GM18951 (cell line): ENCODE measurements around the gene ZDHHC5.
A peak's percentile ranks its signal among the peaks of the same experiment; 100 is the strongest.
"Not testable (repeated sequence)": the region's sequence is repeated elsewhere in the genome, so short reads cannot be mapped to it uniquely, and the experiment has no call there.

Source experiments
- POLR2A ChIP-seq: IDR thresholded peaks from 4 replicates; pipeline ENCODE4 v1.6.1; 2011; ENCODE audit warnings: mild to moderate bottlenecking; ENCODE audit not compliant: insufficient read length, insufficient read depth; ENCODE audit errors: extremely low read depth
- in situ Hi-C: fragments of 300-500 bp; cut with MboI; formaldehyde crosslinking; loops from one replicate; pipeline ENCODE4 v1.12.0; 2022; ENCODE audit warnings: low sequenced_read_pairs, mixed read lengths, inconsistent platforms; ENCODE audit not compliant: unreplicated experiment

Gene ZDHHC5

DNA sequence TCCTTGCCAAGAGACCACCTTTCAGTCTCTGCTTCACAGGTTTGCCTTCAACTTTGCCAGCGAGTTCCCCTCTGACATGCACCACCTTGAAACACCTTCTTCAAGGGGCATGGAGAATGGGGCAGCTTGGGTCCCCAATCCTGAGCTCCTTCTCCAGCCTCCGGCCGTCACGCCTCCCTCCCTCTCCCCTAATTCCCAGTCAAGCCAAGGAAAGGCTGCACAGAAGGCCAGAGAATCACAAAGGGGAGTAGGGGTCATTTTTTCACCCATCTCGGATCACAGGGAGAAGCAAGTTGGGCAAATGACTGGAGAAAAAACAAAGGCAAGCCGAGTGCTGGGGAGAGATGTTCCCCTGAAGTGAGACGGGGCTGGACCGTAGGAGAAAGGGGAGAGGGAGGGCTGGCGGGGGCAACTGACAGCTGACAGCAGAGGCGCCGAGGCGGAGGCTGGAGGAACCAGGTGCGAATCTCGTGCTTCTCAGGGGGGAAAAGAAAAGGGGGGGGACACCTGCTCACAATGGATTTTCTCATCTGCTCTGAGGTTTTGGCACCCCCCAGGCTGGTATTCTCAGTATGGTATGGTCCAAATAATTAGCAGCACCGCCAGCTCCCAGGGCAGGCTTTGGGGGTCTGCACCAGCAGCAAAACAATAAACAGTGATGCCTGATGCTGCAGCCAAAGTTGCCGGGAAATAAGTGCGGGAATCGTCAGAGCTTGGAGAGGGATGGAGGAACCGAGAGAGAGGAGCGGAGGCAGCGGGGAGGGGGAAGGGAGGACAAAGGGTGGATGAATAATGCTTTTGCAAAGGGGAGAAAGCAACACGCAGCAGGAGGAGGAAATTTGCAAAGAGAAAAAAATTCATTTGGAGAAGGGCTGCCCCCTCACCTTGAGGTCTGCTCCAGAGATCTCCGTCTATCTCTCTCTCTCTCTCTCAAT, 18.8 kb upstream of the ZDHHC5 start:
- TF ChIP-seq POLR2A, result no peak
- in situ Hi-C loops, result no loop called here

DNA sequence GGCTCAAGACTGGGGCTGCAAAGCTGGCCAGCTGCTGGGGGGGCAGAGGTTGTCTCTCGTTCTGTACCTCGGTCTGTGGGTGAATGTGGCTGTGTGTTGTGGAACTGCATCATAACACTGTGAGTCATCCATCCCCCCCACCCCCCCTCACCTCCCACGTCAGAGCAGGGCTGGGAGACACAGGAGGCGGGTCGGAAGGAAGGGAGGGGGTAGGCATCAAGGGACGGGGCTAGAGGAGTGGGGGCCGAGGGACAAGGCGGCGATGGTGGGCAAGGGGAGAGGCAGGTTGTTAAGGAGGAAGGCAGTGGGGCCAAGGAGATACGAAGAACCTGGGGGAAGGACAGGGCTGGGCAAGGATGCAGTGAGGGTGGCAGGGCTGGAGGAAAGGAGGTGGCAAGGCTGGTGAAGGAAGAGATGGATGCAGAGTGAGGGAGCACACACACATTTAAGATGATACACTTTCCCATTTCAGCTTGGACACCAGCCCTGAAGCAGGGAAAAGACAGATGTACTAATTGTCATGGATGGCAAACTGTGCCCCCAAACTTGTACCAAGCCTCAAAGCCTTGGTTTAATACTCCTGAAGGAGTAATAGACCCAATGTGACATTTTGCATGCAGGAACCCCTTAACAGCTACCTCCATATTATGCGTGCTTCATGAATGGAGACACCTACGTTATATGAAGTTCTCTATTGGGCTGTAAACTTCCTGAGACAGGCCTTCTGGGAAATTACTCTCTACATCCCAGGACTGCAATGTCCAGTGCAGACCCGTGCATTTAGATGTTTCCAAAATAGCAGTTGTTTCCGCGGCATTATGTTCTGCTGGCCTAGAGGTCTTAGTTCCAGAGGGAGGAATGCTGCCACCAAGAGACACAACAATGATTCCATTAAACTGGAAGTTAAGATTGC, 17.8 kb upstream of the ZDHHC5 start, which contains the start of gene YPEL4:
TSS of gene YPEL4 (minus strand) at position 87 of the 913 bp plus-strand sequence. CDS start 2,805 bp downstream, outside the sequence.
- in situ Hi-C loops, result no loop called here
- TF ChIP-seq POLR2A, result no peak

GRCh38 chr11:57650739-57651090, 17.2 kb upstream of the ZDHHC5 start:
- in situ Hi-C loops, result no loop called here
- no peak for TF ChIP-seq POLR2A

- no peak for TF ChIP-seq POLR2A
- in situ Hi-C loops, result no loop called here
These were observed 16.5 kb upstream of the ZDHHC5 start for GRCh38 chr11:57651408-57651807.

DNA sequence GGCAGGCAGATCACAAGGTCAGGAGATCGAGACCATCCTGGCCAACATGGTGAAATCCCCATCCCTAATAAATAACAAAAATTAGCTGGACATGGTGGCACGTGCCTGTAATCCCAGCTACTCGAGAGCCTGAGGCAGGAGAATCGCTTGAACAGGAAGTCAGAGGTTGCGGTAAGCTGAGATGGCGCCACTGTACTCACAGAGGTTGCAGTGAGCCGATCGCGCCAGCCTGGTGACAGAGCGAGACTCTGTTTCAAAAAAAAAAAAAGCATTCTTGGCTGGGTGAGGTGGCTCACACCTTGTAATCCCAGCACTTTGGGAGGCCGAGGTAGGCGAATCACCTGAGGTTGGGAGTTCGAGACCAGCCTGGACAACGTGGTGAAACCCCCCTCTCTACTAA, 15.7 kb upstream of the ZDHHC5 start:
- in situ Hi-C loops, result not testable (repeated sequence)

DNA sequence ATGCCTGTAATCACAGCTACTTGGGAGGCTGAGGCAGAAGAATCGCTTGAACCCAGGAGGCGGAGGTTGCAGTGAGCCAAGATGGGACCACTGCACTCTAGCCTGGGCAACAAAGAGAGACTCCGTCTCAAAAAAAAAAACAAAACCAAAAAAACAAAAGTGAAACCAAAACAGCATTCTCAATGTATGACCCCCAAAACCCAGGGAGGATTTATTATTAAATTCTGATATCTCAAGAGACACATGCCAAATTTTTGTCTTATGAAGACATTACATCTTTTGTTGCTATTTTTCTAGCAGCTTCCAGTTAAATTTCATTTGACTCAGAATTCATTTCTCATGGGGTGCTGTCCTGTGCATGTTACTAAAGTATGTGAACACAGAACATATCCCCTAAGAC, 15.3 kb upstream of the ZDHHC5 start:
- TF ChIP-seq POLR2A, result no peak
- in situ Hi-C loops, result no loop called here

- in situ Hi-C loops, result no loop called here
- no peak for TF ChIP-seq POLR2A
These were observed 14.8 kb upstream of the ZDHHC5 start for GRCh38 chr11:57653163-57653562.

GRCh38 chr11:57656885-57657193, 11.1 kb upstream of the ZDHHC5 start:
- TF ChIP-seq POLR2A, result no peak
- in situ Hi-C loops, result no loop called here

DNA sequence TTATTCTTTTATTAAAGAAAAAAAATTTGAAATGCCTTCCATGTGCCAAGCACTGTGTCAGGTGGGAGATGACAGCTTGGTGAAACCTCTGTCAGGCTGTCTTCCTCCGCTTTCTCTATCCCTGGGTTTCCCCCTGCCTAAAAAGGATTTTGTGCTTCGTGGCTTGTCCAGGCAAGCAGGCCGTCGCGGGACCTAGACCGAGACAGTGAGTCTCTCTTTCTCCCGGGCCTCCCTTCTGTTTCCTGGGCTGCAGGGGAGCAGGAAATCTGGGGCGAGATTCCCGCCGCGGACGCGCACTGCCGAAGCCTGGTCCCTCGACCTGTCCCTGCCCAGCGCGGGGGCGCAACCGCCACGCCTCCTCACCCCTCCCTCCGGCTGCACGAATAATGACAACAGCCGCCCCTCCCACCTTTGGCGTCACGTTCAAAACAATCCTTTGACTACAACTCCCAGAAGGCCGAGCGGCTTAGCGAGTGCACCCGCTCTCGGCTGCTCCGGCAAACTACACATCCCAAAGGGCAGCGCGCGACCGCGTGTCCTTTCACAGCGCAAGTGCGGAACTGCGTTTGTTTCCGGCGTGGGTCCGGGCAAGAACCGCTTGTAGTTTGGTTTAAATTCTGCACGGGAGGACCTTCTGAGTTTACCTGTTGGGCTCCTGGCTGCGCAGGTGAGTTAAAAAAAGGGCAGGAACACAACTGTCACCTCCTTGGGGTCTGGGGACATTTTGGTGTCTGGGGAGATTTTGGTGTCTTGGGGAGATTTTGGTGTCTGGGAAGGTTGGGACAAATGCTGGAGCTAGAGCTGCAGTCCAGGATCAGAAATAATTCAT, 10.5 kb upstream of the ZDHHC5 start, which contains the start of gene CLP1:
TSS of gene CLP1 (plus strand) at position 569 of the 829 bp plus-strand sequence. CDS start 1,715 bp downstream, outside the sequence.
- peak; percentile 74 for TF ChIP-seq POLR2A
- in situ Hi-C loops, result no loop called here

DNA sequence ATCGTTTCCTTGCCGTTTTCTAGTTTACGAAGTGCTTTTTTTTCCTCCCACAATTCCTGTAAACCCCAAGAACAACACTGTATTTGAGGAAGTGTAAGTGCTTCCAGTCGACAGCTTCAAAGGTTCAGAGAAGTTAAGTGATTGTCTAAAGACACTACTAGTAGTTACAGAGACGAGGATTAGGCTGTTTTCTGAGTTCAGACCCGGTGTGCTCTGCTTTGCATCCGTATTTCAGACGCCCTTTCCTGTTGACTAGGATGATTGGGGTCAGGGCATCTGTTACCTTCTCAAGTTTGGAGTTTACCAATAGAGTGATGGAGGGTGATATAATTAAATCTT, 9.9 kb upstream of the ZDHHC5 start:
- no peak for TF ChIP-seq POLR2A
- in situ Hi-C loops, result no loop called here

DNA sequence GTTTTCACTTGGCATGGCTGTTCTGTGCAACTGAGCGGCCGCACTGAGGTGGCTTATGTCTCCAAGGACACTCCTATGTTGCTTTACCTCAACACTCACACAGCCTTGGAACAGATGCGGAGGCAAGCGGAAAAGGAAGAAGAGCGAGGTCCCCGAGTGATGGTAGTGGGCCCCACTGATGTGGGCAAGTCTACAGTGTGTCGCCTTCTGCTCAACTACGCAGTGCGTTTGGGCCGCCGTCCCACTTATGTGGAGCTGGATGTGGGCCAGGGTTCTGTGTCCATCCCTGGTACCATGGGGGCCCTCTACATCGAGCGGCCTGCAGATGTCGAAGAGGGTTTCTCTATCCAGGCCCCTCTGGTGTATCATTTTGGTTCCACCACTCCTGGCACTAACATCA, 8.2 kb upstream of the ZDHHC5 start:
- in situ Hi-C loops, result no loop called here

GRCh38 chr11:57662893-57663292, 5.0 kb upstream of the ZDHHC5 start:
- in situ Hi-C loops, result no loop called here

More for the DNA sequence above, 8.2 kb upstream of the ZDHHC5 start:
- TF ChIP-seq POLR2A, result no peak

DNA sequence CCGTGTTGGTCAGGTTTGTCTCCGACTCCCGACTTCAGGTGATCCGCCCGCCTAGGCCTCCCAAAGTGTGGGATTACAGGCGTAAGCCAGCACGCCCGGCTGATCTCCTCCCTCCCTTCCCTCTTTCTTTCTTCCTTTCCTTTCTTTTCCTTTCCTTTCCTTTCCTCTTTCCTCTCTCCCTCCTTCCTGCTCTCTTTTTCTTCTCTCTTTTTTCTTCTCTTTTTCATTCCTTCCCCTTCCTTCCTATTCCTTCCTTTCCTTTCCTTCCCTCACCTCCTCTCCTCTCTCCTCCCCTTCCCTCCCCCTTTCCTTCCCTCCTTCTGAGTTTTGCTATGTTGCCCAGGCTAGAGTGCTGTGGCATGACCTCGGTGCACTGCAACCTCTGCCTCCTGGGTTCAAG, 3.9 kb upstream of the ZDHHC5 start:
- in situ Hi-C loops, result no loop called here
- no peak for TF ChIP-seq POLR2A

More at GRCh38 chr11:57662893-57663292, 5.0 kb upstream of the ZDHHC5 start:
- TF ChIP-seq POLR2A, result no peak
